Naive B cell (primary cell): ENCODE data around the gene SHISA8. TPM values are rescaled to one million over a fixed set of nuclear protein-coding genes. Genes with fewer than 3 reads are reported as not detected.

Source experiments
- ATAC-seq, 2 donors: fragments of 150-1000 bp; cut with Tn5 transposase; 2 replicates each; pipeline ENCODE4 v1.10.0; 2021; ENCODE audit warnings: low read depth in 2 of 2, mild to moderate bottlenecking in 2 of 2, moderate library complexity in 2 of 2
- DNase-seq: peaks from one replicate; pipeline ENCODE4 v3.0.0; 2022
- H3K27ac Mint-ChIP-seq, 6 donors: one replicate each; pipeline ENCODE4 v1.8.0; 2020 to 2022; ENCODE audit warnings: mild to moderate bottlenecking in 6 of 6, mixed read lengths in 6 of 6, moderate library complexity in 5 of 6, inconsistent platforms in 2 of 6
- H3K27me3 Mint-ChIP-seq, 3 donors: one replicate each; pipeline ENCODE4 v1.8.0; 2021 to 2022; ENCODE audit warnings: mixed read lengths in 3 of 3, mild to moderate bottlenecking in 1 of 3
- H3K36me3 Mint-ChIP-seq, 2 donors: one replicate each; pipeline ENCODE4 v1.8.0; 2020 to 2022; ENCODE audit warnings: mixed read lengths in 2 of 2, inconsistent platforms in 1 of 2, mild to moderate bottlenecking in 1 of 2
- H3K4me1 Mint-ChIP-seq, 3 donors: one replicate each; pipeline ENCODE4 v1.8.0; 2020 to 2022; ENCODE audit warnings: mixed read lengths in 3 of 3, inconsistent platforms in 1 of 3, mild to moderate bottlenecking in 1 of 3, moderate library complexity in 1 of 3
- H3K4me3 Mint-ChIP-seq, 8 donors: one replicate each; pipeline ENCODE4 v1.8.0; 2020 to 2022; ENCODE audit warnings: mild to moderate bottlenecking in 8 of 8, mixed read lengths in 8 of 8, moderate library complexity in 8 of 8, inconsistent platforms in 2 of 8
- H3K9me3 Mint-ChIP-seq, 7 donors: one replicate each; pipeline ENCODE4 v1.8.0; 2020 to 2022; ENCODE audit warnings: mixed read lengths in 7 of 7, mild to moderate bottlenecking in 5 of 7, inconsistent platforms in 2 of 7, moderate library complexity in 1 of 7
- polyA plus RNA-seq, 6 donors: library from polyadenylated mRNA; unstranded; fragments of 300-500 nt; fragmentation: Illumina TruSeq; gene quantifications; one replicate each; pipeline ENCODE4 v1.2.3, GENCODE V29; 2021; ENCODE audit warnings: low read depth in 6 of 6

SHISA8 gene
- polyA plus RNA-seq, 6 donors from 2014 or later = 0.28 to 1.7 (median 0.67) TPM

- DNase-seq = no peak
- H3K4me3 Mint-ChIP-seq = peak overlapping the region in 1 of 8 donors; percentile 59
- H3K4me1 Mint-ChIP-seq = peaks cover 20 to 21% (median 21%) of the 10 kb centered on the region in 3 donors
- H3K9me3 Mint-ChIP-seq = no peaks in the 10 kb centered on the region
- no peak for ATAC-seq
- peak overlapping the region in 2 of 6 donors; percentile 43 to 76 for H3K27ac Mint-ChIP-seq
- H3K36me3 Mint-ChIP-seq = peaks cover 4 to 18% of the 10 kb centered on the region in 2 donors
- H3K27me3 Mint-ChIP-seq = no peaks in the 10 kb centered on the region
These were observed 22.2 kb downstream of the SHISA8 start for GRCh38 chr22:41892721-41893120.

GRCh38 chr22:41891407-41891806, 23.5 kb downstream of the SHISA8 start:
- ATAC-seq (no peak), DNase-seq (no peak)
- Mint-ChIP-seq H3K4me1 (peaks cover 25 to 32% (median 25%) of the 10 kb centered on the region in 3 donors), H3K27ac (peak overlapping the region in 2 of 6 donors; percentile 32 to 76), H3K9me3 (no peaks in the 10 kb centered on the region), H3K36me3 (peaks cover 11 to 26% of the 10 kb centered on the region in 2 donors), H3K4me3 (peak overlapping the region in 1 of 8 donors; percentile 75), H3K27me3 (no peaks in the 10 kb centered on the region)

- Mint-ChIP-seq H3K9me3 (no peaks in the 10 kb centered on the region), H3K27ac (peak overlapping the region; percentile 20 to 91 (median 76)), H3K36me3 (peaks cover 18 to 34% of the 10 kb centered on the region in 2 donors), H3K27me3 (no peaks in the 10 kb centered on the region), H3K4me3 (peak overlapping the region in 4 of 8 donors; percentile 20 to 72 (median 58)), H3K4me1 (peaks cover 30 to 48% (median 30%) of the 10 kb centered on the region in 3 donors)
- no peak for DNase-seq
- ATAC-seq = peak; percentile 6 to 32
These were observed 26.2 kb downstream of the SHISA8 start for GRCh38 chr22:41888627-41889200.

- no peak overlapping the region for H3K4me3 Mint-ChIP-seq
- no peak for DNase-seq
- peaks cover 25 to 44% of the 10 kb centered on the region in 2 donors for H3K36me3 Mint-ChIP-seq
- peak overlapping the region in 3 of 6 donors; percentile 69 to 81 (median 79) for H3K27ac Mint-ChIP-seq
- H3K9me3 Mint-ChIP-seq = no peaks in the 10 kb centered on the region
- no peak for ATAC-seq
- peaks cover 41 to 67% (median 44%) of the 10 kb centered on the region in 3 donors for H3K4me1 Mint-ChIP-seq
- no peaks in the 10 kb centered on the region for H3K27me3 Mint-ChIP-seq
These were observed 29.4 kb downstream of the SHISA8 start for GRCh38 chr22:41885516-41885915.

- H3K27ac Mint-ChIP-seq = peak overlapping the region in 2 of 6 donors; percentile 78 to 83
- H3K27me3 Mint-ChIP-seq = no peaks in the 10 kb centered on the region
- H3K4me1 Mint-ChIP-seq = peaks cover 41 to 67% (median 44%) of the 10 kb centered on the region in 3 donors
- DNase-seq (no peak), ATAC-seq (no peak)
- peaks cover 25 to 44% of the 10 kb centered on the region in 2 donors for H3K36me3 Mint-ChIP-seq
- no peaks in the 10 kb centered on the region for H3K9me3 Mint-ChIP-seq
- no peak overlapping the region for H3K4me3 Mint-ChIP-seq
These were observed 29.8 kb downstream of the SHISA8 start for GRCh38 chr22:41885116-41885515.

- Mint-ChIP-seq H3K27me3 (no peaks in the 10 kb centered on the region), H3K4me1 (peaks cover 33 to 54% (median 42%) of the 10 kb centered on the region in 3 donors), H3K4me3 (peak overlapping the region in 2 of 8 donors; percentile 30 to 40), H3K9me3 (no peaks in the 10 kb centered on the region), H3K27ac (peak overlapping the region in 3 of 6 donors; percentile 53 to 83 (median 77)), H3K36me3 (peaks cover 31 to 55% of the 10 kb centered on the region in 2 donors)
- DNase-seq (no peak), ATAC-seq (no peak)
These were observed 31.5 kb downstream of the SHISA8 start for GRCh38 chr22:41883400-41883799.

GRCh38 chr22:41880653-41881052, 34.2 kb downstream of the SHISA8 start:
- H3K4me3 Mint-ChIP-seq = no peak overlapping the region
- ATAC-seq (no peak), DNase-seq (no peak)
- H3K27me3 Mint-ChIP-seq = no peaks in the 10 kb centered on the region
- H3K9me3 Mint-ChIP-seq = no peaks in the 10 kb centered on the region
- peaks cover 30 to 51% of the 10 kb centered on the region in 2 donors for H3K36me3 Mint-ChIP-seq
- peak overlapping the region in 2 of 6 donors; percentile 21 to 83 for H3K27ac Mint-ChIP-seq
- peaks cover 24 to 37% (median 35%) of the 10 kb centered on the region in 3 donors for H3K4me1 Mint-ChIP-seq

- no peak overlapping the region for H3K4me3 Mint-ChIP-seq
- no peaks in the 10 kb centered on the region for H3K27me3 Mint-ChIP-seq
- no peaks in the 10 kb centered on the region for H3K9me3 Mint-ChIP-seq
- DNase-seq (no peak), ATAC-seq (no peak)
- H3K36me3 Mint-ChIP-seq = peaks cover 36 to 44% of the 10 kb centered on the region in 2 donors
- peak overlapping the region in 2 of 6 donors; percentile 41 to 43 for H3K27ac Mint-ChIP-seq
- peaks cover 17 to 23% (median 21%) of the 10 kb centered on the region in 3 donors for H3K4me1 Mint-ChIP-seq
These were observed 38.2 kb downstream of the SHISA8 start for GRCh38 chr22:41876675-41877074.

GRCh38 chr22:41876275-41876674, 38.6 kb downstream of the SHISA8 start:
- no peak for ATAC-seq
- peaks cover 18 to 21% (median 20%) of the 10 kb centered on the region in 3 donors for H3K4me1 Mint-ChIP-seq
- H3K27ac Mint-ChIP-seq = peak overlapping the region in 2 of 6 donors; percentile 43 to 47
- peaks cover 33 to 40% of the 10 kb centered on the region in 2 donors for H3K36me3 Mint-ChIP-seq
- DNase-seq = no peak
- no peaks in the 10 kb centered on the region for H3K27me3 Mint-ChIP-seq
- no peaks in the 10 kb centered on the region for H3K9me3 Mint-ChIP-seq
- H3K4me3 Mint-ChIP-seq = no peak overlapping the region

- Mint-ChIP-seq H3K4me1 (peaks cover 18 to 25% (median 19%) of the 10 kb centered on the region in 3 donors), H3K27me3 (no peaks in the 10 kb centered on the region), H3K4me3 (peak overlapping the region in 1 of 8 donors; percentile 44), H3K36me3 (peaks cover 34 to 36% of the 10 kb centered on the region in 2 donors), H3K27ac (peak overlapping the region in 2 of 6 donors; percentile 43 to 47), H3K9me3 (no peaks in the 10 kb centered on the region)
- ATAC-seq (no peak), DNase-seq (no peak)
These were observed 39.2 kb downstream of the SHISA8 start for GRCh38 chr22:41875531-41876270.

GRCh38 chr22:41874090-41874489, 40.8 kb downstream of the SHISA8 start:
- Mint-ChIP-seq H3K4me3 (no peak overlapping the region), H3K36me3 (peaks cover 31 to 33% of the 10 kb centered on the region in 2 donors), H3K9me3 (no peaks in the 10 kb centered on the region), H3K27ac (peak overlapping the region in 2 of 6 donors; percentile 41 to 59), H3K27me3 (no peaks in the 10 kb centered on the region), H3K4me1 (peaks cover 16 to 26% (median 19%) of the 10 kb centered on the region in 3 donors)
- DNase-seq = no peak
- ATAC-seq = no peak

- ATAC-seq = no peak
These were observed 41.5 kb downstream of the SHISA8 start for GRCh38 chr22:41873391-41873790.

GRCh38 chr22:41870786-41871185, 44.1 kb downstream of the SHISA8 start:
- Mint-ChIP-seq H3K36me3 (peaks cover 10 to 13% of the 10 kb centered on the region in 2 donors), H3K4me3 (no peak overlapping the region), H3K27ac (peak overlapping the region in 2 of 6 donors; percentile 47 to 70), H3K4me1 (peaks cover 11 to 36% (median 22%) of the 10 kb centered on the region in 3 donors), H3K9me3 (no peaks in the 10 kb centered on the region), H3K27me3 (no peaks in the 10 kb centered on the region)
- ATAC-seq (no peak), DNase-seq (no peak)

More at GRCh38 chr22:41873391-41873790, 41.5 kb downstream of the SHISA8 start:
- no peaks in the 10 kb centered on the region for H3K27me3 Mint-ChIP-seq
- H3K9me3 Mint-ChIP-seq = no peaks in the 10 kb centered on the region
- H3K36me3 Mint-ChIP-seq = peaks cover 24 to 28% of the 10 kb centered on the region in 2 donors
- peaks cover 12 to 26% (median 18%) of the 10 kb centered on the region in 3 donors for H3K4me1 Mint-ChIP-seq
- H3K4me3 Mint-ChIP-seq = no peak overlapping the region
- H3K27ac Mint-ChIP-seq = peak overlapping the region in 4 of 6 donors; percentile 14 to 43 (median 26)
- DNase-seq = no peak
